HG03060 (cell line): Measurements from ENCODE around the gene COPS7A.

Experiments used
- ATAC-seq: cut with Tn5 transposase; IDR thresholded peaks from one replicate; pipeline ENCODE4 v1.9.1; 2021; ENCODE audit warnings: low read depth, moderate number of reproducible peaks; ENCODE audit not compliant: unreplicated experiment

Gene COPS7A, protein sequence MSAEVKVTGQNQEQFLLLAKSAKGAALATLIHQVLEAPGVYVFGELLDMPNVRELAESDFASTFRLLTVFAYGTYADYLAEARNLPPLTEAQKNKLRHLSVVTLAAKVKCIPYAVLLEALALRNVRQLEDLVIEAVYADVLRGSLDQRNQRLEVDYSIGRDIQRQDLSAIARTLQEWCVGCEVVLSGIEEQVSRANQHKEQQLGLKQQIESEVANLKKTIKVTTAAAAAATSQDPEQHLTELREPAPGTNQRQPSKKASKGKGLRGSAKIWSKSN

GRCh38 chr12:6723607-6724408, at the start of gene COPS7A:
Gene COPS7A, plus strand, starts transcription at chr12:6724046. Its CDS starts 611 bp downstream, at chr12:6724657.
- ATAC-seq: peak; percentile 83

GRCh38 chr12:6676962-6677361, 46.9 kb upstream of the COPS7A start:
- no peak for ATAC-seq

DNA sequence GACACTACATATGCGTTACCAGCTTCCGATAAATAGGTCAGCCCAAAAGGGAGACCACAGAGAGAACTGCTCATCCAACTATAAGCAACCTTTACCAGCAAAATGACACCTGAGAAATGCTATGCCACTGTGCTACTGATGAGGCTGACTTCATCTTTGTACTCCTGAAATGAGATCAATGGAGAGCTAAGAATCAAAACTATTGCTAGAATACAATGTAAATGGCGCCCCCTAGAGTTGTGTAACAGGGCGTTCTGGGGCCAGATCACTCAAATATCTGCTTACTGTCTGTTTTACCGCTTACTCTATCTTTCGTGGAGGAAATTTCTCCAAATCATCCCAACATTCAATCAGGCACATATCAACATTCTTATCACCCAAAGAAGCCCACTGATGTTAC, 39.2 kb upstream of the COPS7A start:
- ATAC-seq: no peak

- ATAC-seq: no peak
Observed at GRCh38 chr12:6685814-6686213, 38.0 kb upstream of the COPS7A start.

DNA sequence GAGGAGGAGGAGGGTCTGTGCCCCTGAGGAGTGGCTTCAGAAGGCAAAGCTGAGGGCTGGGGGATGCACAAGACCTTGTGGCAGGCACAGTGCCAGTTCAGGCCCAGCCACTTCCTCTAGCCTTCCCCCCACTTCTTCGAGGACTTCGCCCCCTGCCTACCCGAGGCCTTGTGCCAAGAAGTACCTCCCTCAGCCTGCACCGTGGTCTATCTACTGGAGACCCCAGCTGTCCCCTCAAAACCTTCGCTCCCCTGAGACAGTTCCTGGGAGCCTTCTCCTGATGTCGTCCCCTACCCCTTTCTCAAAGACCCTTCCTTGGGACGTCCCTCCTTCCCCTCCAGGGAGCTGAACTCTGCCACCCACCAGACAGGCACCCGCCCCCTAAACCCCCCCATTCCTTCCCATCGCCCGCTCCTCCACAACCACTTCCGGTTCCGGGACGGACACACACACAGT, 35.3 kb upstream of the COPS7A start:
- ATAC-seq: peak; percentile 9

GRCh38 chr12:6688999-6689882, 34.6 kb upstream of the COPS7A start, which contains the start of gene ZNF384:
Gene ZNF384, minus strand, starts transcription at chr12:6689375. Its CDS starts 9,855 bp downstream, at chr12:6679520.
- peak; percentile 70 for ATAC-seq

DNA sequence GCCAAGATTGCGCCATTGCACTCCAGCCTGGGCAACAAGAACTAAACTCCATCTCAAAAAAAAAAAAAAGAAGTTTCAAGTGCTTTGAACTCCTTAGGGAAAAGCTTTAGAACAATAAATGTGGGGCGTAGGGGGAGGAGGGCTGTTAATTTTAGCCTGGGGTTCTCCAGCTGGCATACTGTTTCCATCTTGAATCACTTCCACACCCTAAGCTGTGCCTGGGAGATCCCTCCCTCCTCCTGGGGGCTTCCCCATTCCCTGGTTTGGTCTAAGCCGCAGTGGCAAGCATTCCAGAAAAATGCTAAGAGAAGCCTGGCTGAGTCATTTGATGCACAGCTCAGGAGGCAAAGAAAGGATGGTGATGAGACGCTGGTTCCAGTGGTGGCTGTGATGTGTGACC, 32.4 kb upstream of the COPS7A start:
- ATAC-seq: no peak

DNA sequence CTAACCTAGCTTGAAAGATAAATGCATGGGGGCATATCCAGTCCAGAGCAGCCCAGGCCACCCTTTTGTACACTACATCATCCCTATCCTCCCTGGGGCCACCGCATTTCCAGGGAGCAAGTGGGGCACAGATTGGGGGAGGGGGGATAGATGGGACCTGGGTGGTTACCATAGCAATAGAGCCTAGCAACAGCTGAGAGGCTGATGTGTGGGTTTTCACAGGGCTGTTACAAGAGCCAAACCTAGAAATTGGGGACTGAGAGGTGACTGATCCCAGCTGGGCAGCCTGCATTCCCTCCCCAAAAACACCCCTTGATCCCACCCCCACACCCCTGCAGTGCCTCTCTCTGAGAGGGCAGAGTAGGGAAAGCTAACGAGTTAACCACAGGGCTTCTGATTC, 31.0 kb upstream of the COPS7A start:
- ATAC-seq: no peak

- ATAC-seq: no peak
Observed at GRCh38 chr12:6693832-6694355, 30.0 kb upstream of the COPS7A start.

- no peak for ATAC-seq
Observed at GRCh38 chr12:6694701-6695100, 29.1 kb upstream of the COPS7A start.

DNA sequence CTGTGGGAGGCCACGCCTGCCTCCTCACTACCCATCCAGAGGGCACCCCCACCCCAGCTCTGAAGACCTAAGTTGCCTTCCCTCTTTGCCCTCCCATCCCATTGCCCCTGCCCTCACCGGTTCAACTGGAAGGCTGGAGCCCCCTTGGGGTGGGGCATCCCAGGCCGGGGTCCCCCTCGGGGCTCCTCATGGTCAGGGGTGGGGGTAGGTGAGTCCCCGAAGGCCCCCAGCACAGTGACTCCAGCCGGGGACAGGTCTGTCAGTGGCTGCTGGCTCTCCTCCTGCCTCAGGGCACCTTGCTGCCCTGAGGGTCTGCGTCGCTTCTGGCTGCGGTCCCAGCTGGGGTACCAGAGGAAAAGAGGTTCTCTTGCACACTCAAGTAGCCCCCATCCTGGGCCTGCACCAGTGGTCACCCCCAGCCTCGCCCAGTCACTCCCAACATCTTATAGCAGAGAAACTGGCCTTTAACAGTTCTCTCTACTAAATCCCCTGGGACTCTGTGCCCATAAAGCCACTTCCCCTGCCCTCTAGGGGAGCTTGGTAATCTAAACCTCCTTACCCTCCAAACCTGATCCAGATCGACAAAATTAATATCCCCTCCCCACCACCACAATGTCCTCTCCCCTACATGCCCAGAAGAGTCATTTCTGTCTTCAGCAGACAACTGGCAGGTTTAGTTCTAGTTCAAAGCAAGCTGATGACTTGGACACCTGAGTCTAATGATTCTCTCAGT, 28.4 kb upstream of the COPS7A start:
- ATAC-seq: no peak

DNA sequence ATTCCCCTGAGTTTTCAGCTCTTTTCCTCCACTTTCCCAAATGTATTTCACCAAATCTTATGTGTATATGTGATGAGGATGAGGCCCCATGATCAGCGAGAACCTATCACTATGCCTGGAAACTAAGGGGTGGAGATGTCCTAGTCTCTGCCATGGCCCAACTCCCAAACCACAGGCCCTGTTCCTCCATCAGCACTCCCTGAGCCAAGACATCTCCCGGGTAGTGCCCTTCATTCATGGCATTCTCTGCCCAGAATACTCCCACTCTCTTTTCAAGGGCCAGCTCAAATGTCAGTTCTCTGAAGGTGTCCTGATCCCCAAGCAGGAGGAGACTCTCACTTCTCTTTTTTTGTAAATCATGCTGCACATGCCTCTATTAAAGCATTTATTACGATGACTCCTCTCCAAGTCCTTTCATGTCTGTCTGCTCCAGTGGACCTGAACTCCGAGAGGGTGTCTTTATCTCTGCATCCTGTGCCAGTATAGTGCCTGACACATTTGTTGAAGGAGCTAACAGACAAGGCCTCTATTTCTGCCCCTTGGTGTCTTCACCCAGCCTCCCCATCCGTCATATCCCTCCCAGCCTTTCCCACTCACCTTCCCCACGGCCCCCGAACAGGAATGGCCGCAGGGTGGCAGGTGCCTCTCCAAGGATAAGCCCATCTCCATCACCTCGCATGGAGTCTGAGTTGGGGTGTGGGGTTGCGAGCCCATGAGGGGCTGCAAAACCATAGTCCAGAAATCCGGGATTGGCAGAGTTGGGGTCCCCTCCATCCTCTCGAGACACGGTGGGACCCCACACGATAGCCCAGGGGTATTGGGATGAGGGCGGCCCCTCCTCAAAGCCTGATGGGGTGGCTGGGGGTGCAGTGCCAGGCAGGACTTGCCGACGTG, 26.9 kb upstream of the COPS7A start:
- ATAC-seq: no peak

- ATAC-seq: no peak
Observed at GRCh38 chr12:6697584-6698351, 26.1 kb upstream of the COPS7A start.

GRCh38 chr12:6698352-6699046, 25.3 kb upstream of the COPS7A start:
- ATAC-seq: no peak

DNA sequence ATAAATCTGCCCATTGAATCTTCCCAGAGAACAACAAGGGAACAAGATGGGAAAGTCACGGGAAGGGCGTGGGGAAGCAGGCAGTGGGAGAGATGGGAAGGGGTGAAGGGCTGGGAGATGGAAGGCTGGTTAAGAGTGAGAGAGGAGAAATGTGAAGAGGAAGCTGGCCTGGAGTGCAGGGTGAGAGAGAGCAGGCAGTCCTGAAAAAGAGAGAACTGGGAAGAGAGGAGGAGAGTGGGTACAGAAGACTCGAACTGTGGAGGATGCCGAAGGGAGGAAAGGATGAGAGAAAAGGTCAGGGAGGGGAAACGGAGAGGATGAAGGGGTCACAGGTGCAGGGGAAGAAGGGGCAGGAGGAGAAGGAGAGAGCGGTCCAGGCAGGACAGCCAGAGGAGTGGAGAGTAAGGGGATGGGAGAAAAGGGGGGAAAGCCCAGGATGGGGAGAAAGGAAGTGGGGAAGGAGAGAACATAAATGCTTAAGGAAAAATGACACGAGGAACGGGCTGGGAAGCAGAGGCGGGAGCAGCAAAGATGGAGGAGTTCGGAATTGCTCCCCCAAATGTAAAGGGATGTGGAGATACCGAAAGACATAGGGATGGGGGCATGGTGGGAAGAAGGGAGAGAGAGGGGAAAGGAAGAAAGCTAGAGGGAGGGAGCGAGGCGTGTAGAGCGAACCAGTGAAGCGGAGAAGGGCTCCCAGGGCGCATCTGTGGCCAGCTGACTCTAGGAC, 24.4 kb upstream of the COPS7A start:
- no peak for ATAC-seq

- no peak for ATAC-seq
Observed at GRCh38 chr12:6699989-6700645, 23.7 kb upstream of the COPS7A start.
